Endothelial cell of hepatic sinusoid (primary cell): ENCODE measurements around the gene PTX4.

Source experiments
- in situ Hi-C: cut with HindIII; loops from 2 replicates; pipeline ENCODE4 v1.10.0; 2017; ENCODE audit warnings: low sequenced_read_pairs

The PTX4 gene

DNA sequence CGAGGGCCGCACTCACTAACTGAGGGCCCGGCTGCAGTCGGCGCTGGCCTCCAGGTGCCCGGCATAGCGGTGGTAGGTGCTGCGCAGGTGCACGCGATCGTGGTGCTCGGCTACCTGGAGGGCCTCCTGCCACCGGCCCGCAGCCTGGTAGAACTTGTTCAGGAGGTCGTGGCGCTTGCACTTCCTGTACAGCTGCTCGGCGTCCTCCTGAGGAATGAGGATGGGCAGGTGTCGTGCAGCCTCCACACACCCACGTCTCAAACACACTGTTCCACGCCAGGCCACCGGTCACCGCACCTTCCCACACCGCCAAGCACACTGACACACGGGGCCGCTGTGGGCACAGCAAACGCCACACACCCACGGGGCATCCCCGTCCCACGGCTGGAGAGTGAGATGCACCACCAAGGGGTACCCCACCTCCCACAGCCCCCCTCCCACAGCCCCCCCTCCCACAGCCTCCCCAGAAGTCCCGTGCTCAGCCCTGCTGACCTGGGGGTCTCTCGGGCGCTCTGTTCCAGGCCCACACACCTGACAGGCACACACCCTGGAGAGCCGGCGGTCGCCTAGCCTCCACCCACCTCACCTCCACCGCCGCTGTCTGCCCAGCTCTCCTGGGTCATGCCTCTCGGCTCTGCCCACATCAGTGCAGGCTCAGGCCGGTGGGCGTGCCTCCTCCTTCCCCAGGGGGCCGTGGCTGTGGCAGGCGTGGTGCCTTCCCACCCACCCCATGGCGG is 37.3 kb upstream of the PTX4 start:
- in situ Hi-C loops = no loop called here

DNA sequence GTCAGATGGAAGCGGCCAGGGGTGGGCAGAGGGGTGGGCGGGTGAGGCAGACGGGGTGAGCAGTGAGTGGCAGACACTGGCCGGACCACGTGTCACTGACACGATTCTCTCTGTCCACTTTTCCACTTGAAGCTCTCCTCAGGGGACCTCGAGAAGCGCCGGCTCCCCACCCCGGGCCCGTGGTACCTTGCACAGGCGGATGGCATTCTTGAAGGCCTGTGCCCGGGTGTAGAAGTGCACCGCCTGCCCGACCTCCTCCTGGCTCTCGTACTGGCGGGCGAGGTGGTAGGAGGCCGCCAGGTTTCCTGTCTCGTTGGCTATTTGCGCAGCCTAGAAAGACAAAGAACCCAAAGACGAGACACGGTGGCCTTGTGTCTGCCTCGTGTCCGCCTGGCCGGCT is 35.6 kb upstream of the PTX4 start:
- in situ Hi-C loops = no loop called here

DNA sequence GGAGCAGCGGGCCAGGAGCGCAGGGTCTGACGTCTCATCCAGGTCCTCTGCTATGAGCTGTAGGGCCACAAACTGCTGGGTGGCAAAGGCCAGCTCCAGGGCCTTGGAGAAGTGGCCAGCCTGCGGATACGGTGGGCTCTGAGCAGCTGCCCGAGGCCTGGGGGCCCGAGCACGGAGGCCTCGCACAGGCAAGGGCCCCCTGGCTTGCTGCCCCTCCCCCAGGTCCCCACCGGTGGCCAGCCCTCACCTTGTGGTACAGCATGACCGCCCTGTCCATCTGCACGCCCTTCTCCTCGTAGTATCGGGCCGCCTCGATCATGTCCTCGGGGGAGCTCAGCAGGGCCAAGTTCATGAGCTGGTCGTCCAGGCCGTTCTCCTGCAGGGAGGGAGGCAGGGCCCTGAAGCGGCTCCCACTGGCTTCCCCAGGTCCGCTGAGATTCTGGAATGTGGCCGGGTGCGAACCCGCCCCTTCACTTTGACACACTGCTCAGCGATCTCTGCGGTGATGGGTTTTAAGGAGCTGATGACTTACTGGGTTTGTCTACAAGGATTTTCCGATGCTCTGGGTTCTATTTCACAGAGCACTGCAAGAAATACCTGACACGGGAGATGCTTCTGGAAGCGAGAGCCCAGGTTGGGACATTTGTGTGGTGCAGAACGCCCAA is 35.0 kb upstream of the PTX4 start:
- in situ Hi-C loops = no loop called here

DNA sequence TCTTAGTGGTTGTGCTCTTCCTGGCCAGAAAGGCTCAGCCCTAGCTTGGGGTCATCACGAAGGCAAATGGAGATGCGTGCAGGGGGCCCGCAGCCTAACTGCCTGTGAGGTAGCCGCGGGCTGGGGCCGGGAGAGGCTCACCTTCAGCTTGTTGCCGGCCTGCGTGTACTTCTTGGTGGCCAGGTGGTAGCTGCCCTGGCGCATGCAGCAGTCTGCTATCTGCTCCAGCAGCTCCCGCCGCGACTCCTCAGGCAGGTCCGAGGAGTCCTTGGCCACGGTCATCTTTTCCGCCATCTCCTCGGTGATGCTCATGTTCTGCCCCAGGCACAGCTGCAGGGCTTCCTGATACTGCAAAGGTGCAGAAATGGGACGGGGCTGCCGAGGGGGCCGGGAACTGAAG is 31.7 kb upstream of the PTX4 start:
- in situ Hi-C loops = no loop called here

DNA sequence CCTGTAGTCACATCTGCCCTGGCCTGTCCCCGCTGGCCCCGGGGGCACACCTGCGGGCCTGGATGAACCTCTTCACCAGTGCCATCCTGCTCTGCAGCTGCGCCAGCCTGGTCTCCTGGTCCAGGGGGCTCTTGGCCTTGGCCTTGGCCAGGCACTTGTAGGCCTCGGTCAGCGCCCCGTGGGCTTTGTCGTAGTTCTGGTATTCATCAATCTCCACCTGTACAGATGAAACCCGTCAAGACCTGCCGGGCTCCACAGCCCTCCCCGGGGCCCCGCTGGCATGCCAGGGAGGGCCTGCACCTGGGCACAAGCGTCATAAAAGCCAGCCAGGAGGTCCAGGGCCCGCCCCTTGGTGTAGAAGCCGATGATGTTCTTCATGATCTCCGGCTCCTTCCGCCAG is 31.1 kb upstream of the PTX4 start:
- in situ Hi-C loops = no loop called here

DNA sequence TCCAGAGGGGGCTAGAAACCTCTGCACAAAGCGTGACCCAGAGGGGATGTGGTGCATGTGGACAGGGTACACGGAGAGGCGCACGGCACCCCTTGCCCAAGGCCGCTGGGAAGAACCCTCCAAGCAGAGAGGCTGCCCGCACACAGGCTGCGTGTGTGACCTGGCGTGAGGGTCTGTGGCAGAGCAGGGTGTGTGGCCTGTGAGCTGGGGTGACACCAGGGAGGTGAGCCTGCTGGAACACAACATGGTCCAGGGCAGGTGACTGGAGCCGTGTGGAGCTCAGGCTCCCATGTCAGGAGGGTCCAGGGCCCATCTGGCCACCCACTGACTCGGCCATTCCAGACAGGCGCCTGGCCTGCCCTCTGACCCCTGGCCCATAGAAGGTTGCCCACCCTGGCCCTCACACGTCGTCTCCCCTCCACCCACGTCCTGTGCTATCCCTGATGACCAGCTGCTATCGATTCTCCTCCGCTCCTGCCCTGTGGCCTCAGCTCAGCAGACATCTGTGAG is 29.9 kb upstream of the PTX4 start:
- in situ Hi-C loops = no loop called here

DNA sequence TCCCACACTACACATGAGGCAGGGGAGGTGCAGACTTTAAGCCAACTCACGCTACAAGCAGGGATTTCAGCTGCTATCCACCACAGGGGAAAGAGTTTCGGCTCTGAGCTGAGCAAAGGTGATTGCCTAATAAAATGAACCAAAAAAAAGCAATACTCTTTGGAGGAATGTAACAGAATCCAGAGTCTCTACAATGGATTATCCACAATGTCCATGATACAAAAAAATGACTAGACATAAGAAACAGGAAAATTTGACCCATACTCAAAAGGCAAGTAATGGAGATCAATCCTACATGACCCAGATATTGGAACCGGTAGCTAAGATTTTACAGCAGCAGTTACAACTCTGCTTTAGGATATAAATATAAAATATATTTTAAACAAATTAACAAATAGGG is 25.8 kb upstream of the PTX4 start:
- in situ Hi-C loops = no loop called here

DNA sequence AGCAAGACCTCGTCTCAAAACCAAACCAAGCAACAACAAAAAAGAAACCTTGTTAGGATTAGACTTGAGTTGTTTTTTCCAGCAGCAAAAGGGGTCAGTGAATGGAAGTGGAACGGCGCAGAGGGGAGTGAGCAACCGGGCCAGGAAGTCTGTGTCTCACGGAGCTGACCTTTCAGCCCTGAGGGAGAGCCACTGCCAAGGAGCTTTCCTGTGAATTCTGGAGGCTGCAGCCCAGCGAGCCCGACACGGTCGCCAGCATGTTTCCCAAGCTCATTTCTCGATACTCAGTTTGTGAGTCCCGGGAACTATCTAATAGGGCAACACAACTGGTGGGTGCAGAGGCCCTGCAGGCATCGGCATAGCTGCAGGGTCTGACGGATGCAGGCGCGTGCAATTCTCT is 24.0 kb upstream of the PTX4 start:
- in situ Hi-C loops = no loop called here

DNA sequence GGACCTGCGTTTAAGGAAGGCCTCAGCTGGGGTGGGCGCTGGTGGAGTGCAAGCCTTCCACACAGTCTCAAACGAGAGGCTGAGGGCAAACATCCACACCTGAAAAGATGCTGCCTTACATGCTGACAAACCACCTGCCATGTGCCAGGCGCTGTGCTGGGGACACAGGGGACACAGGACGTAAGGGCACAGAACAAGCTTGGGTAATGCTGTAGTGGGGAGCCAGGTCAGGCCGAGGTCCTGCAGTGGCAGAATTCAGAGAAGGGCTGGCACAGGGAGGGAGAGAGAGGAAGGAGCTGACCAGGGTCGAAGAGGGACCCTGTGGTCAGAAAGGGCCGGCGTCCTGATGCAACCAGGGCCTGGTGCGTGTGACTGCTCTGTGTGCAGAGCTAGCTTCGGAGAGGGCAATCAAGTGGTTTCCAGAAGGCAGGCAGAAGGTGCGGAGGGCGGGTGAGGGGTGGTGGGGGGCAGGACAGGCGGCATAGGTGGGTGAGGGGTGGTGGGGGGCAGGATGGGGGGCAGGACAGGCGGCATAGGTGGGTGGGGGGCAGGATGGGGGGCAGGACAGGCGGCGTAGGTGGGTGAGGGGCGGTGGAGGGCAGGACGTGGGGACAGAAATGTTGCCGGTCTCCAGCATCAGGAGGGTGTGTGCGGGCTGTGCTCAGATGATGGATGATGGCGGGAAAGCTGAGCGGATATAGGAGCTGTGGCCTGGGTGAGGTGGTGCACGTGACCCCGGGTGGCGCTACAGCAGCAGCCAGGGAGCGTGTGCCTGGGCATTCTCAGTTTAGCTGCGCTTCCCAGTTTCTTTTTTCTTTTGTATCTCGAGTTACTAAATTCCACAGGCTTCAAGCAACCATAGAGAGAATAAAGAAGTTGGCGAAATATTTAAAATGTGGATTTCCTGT is 23.2 kb upstream of the PTX4 start:
- in situ Hi-C loops = no loop called here

DNA sequence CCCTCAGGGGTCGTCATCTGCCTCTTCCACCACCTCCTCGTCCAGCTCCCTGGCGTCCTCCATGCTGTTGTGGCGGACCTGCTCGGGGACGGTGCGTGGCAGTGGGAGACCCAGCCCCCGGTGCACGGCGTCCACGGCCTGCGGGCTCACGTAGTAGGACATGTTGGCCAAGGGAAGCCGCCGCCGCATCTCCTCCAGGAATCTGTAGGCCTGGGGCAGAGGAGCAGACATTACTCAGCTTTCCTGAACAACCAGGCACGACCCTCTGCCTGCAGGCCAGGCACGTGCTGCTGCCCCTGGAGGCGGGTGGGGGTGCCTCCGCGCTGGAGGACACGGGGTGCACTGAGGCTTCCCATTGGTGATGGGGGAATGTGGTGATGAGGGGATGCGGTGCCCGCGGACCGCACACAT is 22.2 kb upstream of the PTX4 start:
- in situ Hi-C loops = no loop called here

DNA sequence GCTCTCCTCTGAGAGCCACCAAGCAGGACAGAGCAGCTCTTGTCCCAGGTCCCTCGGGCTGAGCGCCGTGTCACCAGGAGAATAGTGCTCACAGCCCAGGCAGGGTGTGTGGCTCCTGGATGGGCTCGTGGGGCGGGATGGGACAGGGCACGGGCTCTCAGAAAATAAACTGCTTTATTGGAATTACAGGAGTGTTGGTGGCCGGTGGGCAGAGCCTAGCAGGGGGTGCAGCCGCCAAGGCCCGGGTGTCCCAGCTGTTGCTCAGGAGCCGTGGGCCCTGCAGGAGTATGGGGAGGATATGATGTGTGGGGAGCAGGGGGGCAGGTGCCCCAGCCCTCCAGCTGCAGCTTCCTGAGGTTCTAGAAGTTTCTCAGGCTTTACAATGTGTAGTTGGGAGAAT is 21.5 kb upstream of the PTX4 start:
- in situ Hi-C loops = no loop called here

DNA sequence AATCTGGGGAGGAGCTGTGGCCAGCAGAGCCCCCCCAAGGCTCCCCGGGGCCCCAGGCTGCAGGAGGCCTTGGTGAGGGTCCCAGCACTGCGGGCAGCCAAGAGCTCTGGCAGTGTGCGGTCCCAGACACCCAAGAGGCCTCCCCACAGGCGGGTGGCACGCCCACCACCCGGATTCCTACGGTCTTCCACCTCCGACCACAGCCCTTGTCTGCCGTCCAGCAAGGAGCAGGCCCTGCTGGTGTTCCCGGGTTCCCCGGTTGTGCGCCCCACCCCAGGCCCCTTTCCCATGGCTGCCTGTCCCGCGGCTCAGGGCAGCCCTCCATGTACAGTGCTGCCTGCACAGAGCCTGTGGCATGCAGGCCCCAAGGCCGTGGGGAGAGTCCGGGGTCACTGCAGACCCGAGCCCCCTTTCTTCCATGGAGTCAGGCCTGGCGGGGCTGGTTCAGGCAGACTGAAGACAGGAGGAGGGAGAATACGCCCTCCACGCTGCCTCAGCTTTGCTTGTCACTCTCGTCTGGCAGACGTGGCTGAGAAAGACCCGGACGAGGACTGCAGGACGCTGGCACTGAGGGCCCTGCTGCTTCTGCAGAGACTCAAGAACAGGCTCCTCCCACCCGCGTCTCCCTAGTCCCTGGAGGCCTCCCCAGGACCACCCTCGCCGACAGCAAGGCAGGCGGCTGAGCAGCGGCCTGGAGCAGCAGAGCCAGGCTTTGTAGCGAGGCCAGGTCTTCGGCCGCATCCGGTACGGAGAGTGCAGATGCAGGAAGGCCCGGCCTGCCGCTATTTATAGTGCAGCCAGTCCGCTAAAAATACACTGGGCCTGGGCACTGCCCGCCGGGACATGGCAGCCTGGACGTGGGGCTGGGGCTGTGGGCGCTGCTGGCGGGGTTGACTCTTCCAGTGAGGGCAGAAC is 20.8 kb upstream of the PTX4 start:
- in situ Hi-C loops = no loop called here

DNA sequence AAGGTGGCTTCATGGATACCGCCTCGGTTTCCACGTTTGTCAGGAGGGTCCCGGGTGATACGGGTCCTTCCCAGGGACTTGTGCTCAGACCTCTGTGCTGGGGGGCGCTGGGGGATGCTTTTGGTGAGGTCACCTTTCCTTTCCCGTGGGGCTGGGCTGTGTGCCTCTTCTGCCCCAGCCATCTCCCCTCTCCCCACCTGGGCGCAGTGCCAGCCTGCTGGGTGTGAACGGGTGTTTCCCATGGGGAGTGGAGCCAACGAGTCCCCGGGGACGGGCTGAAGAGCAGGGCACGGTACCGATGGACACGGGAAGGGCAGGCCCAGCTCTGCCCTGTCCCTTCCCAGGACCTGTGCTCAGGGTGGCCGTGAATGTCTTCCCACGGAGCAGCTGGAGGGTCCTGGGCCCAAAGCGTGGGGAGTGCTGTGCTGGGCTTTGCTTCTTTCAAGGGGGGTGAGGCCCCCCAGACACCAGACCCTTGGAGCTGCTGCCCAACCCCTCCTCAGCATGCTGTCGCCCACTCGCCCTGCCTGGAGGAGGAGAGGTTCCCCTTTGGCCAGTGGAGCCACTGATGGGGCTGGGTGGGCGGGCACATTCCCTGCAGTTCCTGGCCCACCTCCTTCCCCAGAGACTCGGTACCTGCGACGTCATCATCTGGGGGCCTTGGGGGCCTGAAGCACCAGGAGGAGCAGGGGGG is 19.9 kb upstream of the PTX4 start:
- in situ Hi-C loops = no loop called here

DNA sequence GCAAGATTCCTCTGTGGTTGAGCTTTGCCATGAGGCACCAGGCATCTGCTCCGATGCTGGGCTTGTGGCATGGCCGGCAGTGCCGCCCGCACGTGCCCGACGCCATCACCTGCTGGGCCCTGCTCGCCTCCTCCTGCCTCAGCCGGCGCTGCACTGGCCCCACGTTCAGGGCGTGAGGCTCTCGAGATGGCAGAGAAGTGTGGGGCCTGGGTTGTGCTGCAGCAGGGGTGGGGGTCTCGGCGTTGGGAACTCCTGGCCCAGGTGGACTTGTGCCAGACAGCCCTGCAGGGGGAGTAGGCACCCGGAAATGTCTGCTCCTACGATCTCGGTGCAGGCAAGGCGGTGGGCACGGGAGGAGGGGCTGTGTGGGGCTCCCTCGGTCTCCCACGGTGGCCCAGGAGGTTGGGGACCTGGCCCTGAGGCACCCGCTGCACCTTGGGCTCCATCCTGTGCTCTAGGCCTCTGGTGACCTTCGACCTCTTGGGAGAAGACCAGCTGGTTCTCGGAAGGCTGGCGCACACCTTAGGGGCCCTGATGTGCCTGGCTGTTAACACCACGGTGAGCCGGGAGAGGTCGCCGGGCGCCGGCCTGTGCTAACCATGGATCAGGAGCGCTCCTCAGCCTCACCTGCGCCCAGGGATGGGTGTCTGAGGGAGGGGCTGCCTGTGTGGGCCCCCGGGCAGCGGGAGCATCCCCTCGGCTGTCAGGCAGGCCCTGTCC is 17.9 kb upstream of the PTX4 start:
- in situ Hi-C loops = no loop called here

DNA sequence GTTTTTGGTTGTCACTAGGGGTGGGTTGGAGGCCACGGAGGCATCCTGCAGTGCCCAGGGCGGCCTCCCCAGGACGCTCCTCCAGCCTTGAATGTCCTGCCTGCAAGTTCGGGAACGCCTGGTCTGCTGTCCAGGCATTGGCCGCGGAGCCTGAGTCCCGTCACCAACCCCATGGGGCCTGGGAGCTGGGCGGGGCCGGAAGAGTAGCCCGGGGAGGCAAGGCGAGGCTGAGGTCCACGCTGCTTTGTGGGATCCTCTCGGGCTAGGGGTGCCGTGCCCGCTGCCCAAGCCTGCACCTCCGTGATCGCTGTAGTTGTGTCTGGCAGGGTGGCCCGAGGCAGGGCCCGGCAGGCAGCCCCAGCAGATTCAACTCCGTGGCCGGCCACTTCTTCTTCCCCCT is 17.2 kb upstream of the PTX4 start:
- in situ Hi-C loops = no loop called here

DNA sequence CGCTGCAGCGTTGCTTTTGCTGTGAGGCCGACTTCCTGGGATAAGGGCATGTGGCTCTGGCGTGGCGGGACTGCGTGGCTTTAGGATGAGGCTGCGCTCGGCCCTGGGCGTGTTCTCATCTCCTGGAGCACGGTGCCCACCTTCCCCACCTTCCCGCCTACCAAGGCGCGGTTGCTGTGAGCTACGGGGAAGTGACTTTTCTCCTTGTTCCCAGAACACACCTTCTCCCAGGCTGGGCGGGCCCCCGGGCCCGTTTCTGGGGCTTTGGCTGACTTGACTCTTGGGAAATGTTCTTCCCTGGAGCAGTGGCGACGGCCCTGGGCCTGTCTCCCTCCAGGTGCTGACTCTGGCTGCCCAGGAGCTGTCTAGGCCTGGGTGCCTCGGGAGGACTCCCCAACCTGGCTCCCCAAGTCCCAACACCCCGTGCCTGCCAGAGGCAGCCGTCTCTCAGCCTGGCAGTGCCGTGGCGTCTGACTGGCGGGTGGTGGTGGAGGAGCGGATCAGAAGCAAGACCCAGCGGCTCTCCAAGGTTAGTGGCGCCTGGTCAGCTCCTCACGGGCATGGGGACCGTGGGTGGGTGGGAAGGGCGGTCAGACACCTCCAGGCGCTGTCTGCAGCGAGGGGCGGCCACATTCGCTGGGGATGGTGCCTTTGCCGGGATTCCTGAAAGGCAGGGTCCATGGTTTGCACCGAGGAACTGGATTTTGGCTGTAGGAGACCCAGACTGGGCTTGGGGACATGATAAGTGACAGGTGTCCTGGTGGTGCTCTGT is 16.5 kb upstream of the PTX4 start:
- in situ Hi-C loops = no loop called here

DNA sequence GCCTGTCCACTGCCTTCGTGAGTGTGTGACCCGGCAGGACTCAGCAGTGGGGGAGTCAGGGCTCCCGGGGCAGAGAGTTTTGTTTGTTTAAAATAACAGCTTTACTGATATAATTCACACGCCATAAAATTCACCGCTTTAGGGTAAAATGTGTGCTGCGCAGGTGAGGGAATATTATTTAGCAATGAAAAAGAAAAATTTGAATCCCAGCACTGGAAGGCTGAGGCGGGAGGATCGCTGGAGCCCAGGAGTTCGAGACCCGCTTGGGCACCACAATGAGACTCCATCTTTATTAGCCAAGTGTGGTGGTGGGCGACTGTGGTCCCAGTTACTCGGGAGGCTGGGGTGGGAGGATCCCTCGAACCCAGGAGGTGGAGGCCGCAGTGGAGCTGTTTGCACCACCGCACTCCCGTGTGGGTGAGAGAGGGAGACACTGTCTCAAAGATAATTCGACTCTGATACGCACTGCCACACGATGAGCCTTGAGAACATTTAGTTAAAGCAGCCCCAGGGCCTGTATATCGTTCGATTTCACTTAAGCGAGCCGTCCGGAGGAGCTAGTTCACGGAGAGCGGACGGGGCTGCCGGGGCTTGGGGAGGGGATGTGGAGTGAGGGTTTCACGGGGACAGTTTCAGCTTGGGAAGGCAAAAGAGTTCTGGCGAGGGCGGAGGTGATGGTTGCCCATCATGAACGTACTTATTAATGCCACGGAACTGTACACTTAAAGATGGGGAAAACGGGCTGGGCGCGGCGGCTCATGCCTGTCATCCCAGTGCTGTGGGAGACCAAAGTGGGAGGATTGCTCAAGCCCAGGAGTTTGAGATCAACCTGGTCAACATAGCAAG is 14.6 kb upstream of the PTX4 start:
- in situ Hi-C loops = no loop called here
